DOHH2 (cell line): ENCODE data around the gene PDZRN3.

Experiments
- H3F3A ChIP-seq: fragments of 200-600 bp; sonication (generic), shearing (Covaris generic); 2 replicates; pipeline ENCODE4 v1.6.0; 2016; ENCODE audit warnings: antibody characterized with exemption, mild to moderate bottlenecking; ENCODE audit not compliant: control insufficient read depth, insufficient read depth
- H3K27ac ChIP-seq: fragments of 200-600 bp; sonication (generic); 2 replicates; pipeline ENCODE4 v1.5.1; 2014; ENCODE audit warnings: low read depth, mild to moderate bottlenecking, low read length, moderate library complexity
- H3K27me3 ChIP-seq: fragments of 200-600 bp; sonication (generic); 2 replicates; pipeline ENCODE4 v1.6.1; 2014; ENCODE audit warnings: mild to moderate bottlenecking, low read length, mixed read lengths; ENCODE audit not compliant: control insufficient read depth
- H3K36me3 ChIP-seq: fragments of 200-600 bp; sonication (generic); 2 replicates; pipeline ENCODE4 v1.6.1; 2014; ENCODE audit warnings: mild to moderate bottlenecking, low read length, moderate library complexity, mixed read lengths; ENCODE audit not compliant: control insufficient read depth
- H3K4me1 ChIP-seq: fragments of 200-600 bp; sonication (generic); 2 replicates; pipeline ENCODE4 v1.6.1; 2014; ENCODE audit warnings: mild to moderate bottlenecking, low read length, mixed read lengths; ENCODE audit not compliant: control insufficient read depth
- H3K4me2 ChIP-seq: fragments of 200-600 bp; sonication (generic); 2 replicates; pipeline ENCODE4 v1.6.0; 2014; ENCODE audit warnings: mild to moderate bottlenecking, low read length, moderate library complexity
- H3K4me3 ChIP-seq: fragments of 200-600 bp; sonication (generic); 2 replicates; pipeline ENCODE4 v1.5.1; 2014; ENCODE audit warnings: mild to moderate bottlenecking, low read length, mixed read lengths
- H3K79me2 ChIP-seq: fragments of 200-600 bp; sonication (generic); 2 replicates; pipeline ENCODE4 v1.6.1; 2014; ENCODE audit warnings: mild to moderate bottlenecking, low read length, mixed read lengths; ENCODE audit not compliant: control insufficient read depth
- H3K9me2 ChIP-seq: fragments of 200-600 bp; sonication (generic); replicated peaks from 2 replicates; pipeline ENCODE4 v1.6.1; 2014; ENCODE audit warnings: mild to moderate bottlenecking, low read length, mixed read lengths; ENCODE audit not compliant: control insufficient read depth
- H3K9me3 ChIP-seq: fragments of 200-600 bp; sonication (generic); 2 replicates; pipeline ENCODE4 v1.6.1; 2014; ENCODE audit warnings: antibody characterized with exemption, low read length, mixed read lengths; ENCODE audit not compliant: control insufficient read depth, insufficient read depth
- H4K20me1 ChIP-seq: fragments of 200-600 bp; sonication (generic); 2 replicates; pipeline ENCODE4 v1.6.0; 2014; ENCODE audit warnings: low read depth, mild to moderate bottlenecking, antibody characterized with exemption, low read length, moderate library complexity; ENCODE audit not compliant: control insufficient read depth, insufficient read depth
- EZH2phosphoT487 ChIP-seq: fragments of 200-600 bp; sonication (generic); IDR thresholded peaks from 2 replicates; pipeline ENCODE4 v1.6.1; 2017; ENCODE audit warnings: borderline replicate concordance, mild to moderate bottlenecking, antibody characterized with exemption, low read length, moderate library complexity, mixed read lengths
- TF ChIP-seq, protein P1 (sequence below): fragments of 200-600 bp; sonication (generic); IDR thresholded peaks from one replicate; pipeline ENCODE4 v1.5.1; 2014; ENCODE audit warnings: antibody characterized with exemption, mild to moderate bottlenecking, low read depth, low read length; ENCODE audit not compliant: poor library complexity, severe bottlenecking

The PDZRN3 gene

DNA sequence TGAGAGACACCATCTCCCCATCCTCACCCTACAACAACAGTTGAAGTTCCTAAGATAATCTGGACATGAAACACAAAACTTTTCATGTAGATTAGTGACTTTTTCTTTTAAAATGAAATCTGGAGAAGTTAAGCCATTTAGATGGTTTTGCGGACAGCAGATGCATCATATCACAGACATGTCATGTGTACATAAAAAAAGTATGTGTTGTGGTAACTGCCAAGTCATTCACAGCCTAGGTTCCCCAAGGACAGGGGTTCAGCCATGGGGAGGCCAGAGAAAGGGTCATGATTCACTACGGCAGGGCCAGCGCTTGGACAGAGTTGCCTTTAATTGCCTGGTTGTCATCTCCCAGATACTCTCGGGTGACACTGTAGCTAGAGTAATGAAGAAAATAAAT, 163.2 kb downstream of the PDZRN3 start:
- Histone ChIP-seq H4K20me1 (no peaks in the 10 kb centered on the region), H3K4me2 (no peak overlapping the region), H3K9me3 (no peaks in the 10 kb centered on the region), H3K4me3 (no peak overlapping the region), H3F3A (no peaks in the 10 kb centered on the region), H3K27ac (no peak overlapping the region), H3K27me3 (no peaks in the 10 kb centered on the region), H3K79me2 (no peaks in the 10 kb centered on the region), H3K9me2 (no peaks in the 10 kb centered on the region), H3K4me1 (no peaks in the 10 kb centered on the region), H3K36me3 (no peaks in the 10 kb centered on the region)
- no peak for TF ChIP-seq EZH2phosphoT487
- TF ChIP-seq, protein P1, sequence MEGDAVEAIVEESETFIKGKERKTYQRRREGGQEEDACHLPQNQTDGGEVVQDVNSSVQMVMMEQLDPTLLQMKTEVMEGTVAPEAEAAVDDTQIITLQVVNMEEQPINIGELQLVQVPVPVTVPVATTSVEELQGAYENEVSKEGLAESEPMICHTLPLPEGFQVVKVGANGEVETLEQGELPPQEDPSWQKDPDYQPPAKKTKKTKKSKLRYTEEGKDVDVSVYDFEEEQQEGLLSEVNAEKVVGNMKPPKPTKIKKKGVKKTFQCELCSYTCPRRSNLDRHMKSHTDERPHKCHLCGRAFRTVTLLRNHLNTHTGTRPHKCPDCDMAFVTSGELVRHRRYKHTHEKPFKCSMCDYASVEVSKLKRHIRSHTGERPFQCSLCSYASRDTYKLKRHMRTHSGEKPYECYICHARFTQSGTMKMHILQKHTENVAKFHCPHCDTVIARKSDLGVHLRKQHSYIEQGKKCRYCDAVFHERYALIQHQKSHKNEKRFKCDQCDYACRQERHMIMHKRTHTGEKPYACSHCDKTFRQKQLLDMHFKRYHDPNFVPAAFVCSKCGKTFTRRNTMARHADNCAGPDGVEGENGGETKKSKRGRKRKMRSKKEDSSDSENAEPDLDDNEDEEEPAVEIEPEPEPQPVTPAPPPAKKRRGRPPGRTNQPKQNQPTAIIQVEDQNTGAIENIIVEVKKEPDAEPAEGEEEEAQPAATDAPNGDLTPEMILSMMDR, result no peak

DNA sequence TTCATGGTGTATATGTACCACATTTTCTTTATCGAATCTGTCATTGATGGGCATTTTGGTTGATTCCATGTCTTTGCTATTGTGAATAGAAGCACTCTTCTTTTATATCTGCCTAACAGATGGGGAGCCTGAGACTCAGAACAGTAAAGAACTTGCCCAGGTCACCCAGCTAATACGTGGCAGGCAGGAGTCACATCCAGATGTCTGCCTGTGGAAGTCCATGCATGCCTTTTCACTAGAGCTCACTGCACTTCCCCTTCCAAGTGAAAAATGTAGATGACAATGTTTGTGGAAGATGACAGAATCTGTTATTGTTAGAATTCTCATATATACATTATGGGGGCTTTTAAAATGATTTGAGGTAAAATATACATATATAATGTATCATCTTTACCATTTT, 165.0 kb downstream of the PDZRN3 start:
- H3F3A ChIP-seq, result no peaks in the 10 kb centered on the region
- no peaks in the 10 kb centered on the region for H4K20me1 ChIP-seq
- no peaks in the 10 kb centered on the region for H3K36me3 ChIP-seq
- no peaks in the 10 kb centered on the region for H3K27me3 ChIP-seq
- H3K4me3 ChIP-seq, result no peak overlapping the region
- no peaks in the 10 kb centered on the region for H3K9me3 ChIP-seq
- H3K27ac ChIP-seq, result no peak overlapping the region
- H3K4me2 ChIP-seq, result no peak overlapping the region
- TF ChIP-seq, protein P1, result no peak
- TF ChIP-seq EZH2phosphoT487, result no peak
- no peaks in the 10 kb centered on the region for H3K9me2 ChIP-seq
- no peaks in the 10 kb centered on the region for H3K4me1 ChIP-seq
- no peaks in the 10 kb centered on the region for H3K79me2 ChIP-seq

DNA sequence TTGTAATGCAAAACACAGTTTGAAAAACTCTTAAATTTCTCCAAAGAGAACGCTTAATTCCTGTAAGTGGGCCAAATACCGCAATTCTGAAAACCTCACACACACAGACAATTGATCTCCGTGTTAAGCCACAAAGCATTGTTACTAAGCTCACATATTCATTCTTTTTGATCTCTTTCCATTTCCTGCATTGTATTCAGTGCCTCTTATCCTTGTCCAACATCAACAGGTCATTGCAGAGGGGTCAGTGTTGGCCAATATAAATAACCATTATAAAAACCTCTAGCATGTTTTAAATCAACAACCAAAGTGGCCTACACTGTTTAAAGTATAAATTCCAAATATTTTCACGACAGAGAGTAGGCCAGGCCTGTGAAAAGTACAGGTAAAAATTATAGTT, 171.1 kb downstream of the PDZRN3 start:
- Histone ChIP-seq H4K20me1 (no peaks in the 10 kb centered on the region), H3K9me2 (no peaks in the 10 kb centered on the region), H3K9me3 (no peaks in the 10 kb centered on the region), H3K4me2 (no peak overlapping the region), H3K79me2 (no peaks in the 10 kb centered on the region), H3K27me3 (no peaks in the 10 kb centered on the region; the same call in 1 of the 2 replicates), H3K36me3 (no peaks in the 10 kb centered on the region), H3K27ac (no peak overlapping the region), H3K4me1 (peaks cover 33% of the 10 kb centered on the region), H3K4me3 (no peak overlapping the region), H3F3A (no peaks in the 10 kb centered on the region)
- TF ChIP-seq, protein P1, result no peak
- TF ChIP-seq EZH2phosphoT487, result no peak

DNA sequence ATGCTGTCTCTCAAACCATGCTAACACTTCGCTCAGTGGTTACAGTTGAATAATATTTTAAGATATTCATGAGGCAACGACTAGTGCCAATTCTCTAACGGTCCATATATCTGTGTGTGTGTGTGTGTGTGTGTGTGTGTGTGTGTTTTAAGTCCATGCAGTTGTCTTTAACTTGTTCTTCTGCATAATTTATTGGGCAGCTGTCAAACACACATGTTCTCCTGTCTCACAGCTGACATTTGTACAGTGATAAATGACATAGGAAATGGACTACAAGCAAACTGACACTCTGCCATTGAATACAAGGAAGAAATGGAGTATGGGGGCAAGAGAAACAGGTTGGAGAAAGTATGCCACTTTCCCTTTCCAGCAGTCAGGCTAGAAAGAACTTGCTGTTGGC, 172.0 kb downstream of the PDZRN3 start:
- Histone ChIP-seq H3K36me3 (no peaks in the 10 kb centered on the region), H3K9me3 (no peaks in the 10 kb centered on the region), H3F3A (no peaks in the 10 kb centered on the region), H3K9me2 (no peaks in the 10 kb centered on the region), H3K4me3 (no peak overlapping the region), H3K27ac (no peak overlapping the region), H3K4me2 (no peak overlapping the region), H4K20me1 (no peaks in the 10 kb centered on the region), H3K27me3 (peaks cover 6% of the 10 kb centered on the region), H3K4me1 (peaks cover 37% of the 10 kb centered on the region), H3K79me2 (no peaks in the 10 kb centered on the region)
- TF ChIP-seq EZH2phosphoT487, result no peak
- TF ChIP-seq, protein P1, result no peak
